Left renal cortex interstitium (tissue), 4 donors: ENCODE data around the gene STOX2. TPM values are rescaled to one million over a fixed set of nuclear protein-coding genes. Genes with fewer than 3 reads are reported as not detected.

Experiments used
- DNase-seq, 4 donors: peaks; one replicate each; pipeline ENCODE4 v3.0.0-alpha.2; 2013; ENCODE audit warnings: low read depth in 4 of 4, low spot score in 2 of 4, missing footprints in 1 of 4
- polyA plus RNA-seq, 4 donors: library from polyadenylated mRNA; unstranded; fragments of 120-200 nt; gene quantifications; one replicate each; pipeline ENCODE4 v1.2.1, GENCODE V29; 2013; ENCODE audit not compliant: insufficient read length in 4 of 4

Gene STOX2
- polyA plus RNA-seq, 4 donors = 8.8 to 12.8 (median 10.4) TPM

GRCh38 chr4:183887351-183887750 lies 17.8 kb upstream of the STOX2 start:
- no peak for DNase-seq

- DNase-seq = no peak
These were observed 16.5 kb upstream of the STOX2 start for GRCh38 chr4:183888564-183888963.

GRCh38 chr4:183889190-183889589 lies 15.9 kb upstream of the STOX2 start:
- no peak for DNase-seq

GRCh38 chr4:183897193-183897592 lies 7.9 kb upstream of the STOX2 start:
- no peak for DNase-seq

- DNase-seq = no peak
These were observed 6.7 kb upstream of the STOX2 start for GRCh38 chr4:183898456-183898855.

GRCh38 chr4:183903021-183903760 lies 1.9 kb upstream of the STOX2 start:
- no peak for DNase-seq

- peak in 1 of 4 donors; percentile 42 for DNase-seq
These were observed 734 bp downstream of the STOX2 start for GRCh38 chr4:183905593-183906488.

GRCh38 chr4:183906489-183906738 lies 1.3 kb downstream of the STOX2 start:
- no peak for DNase-seq

GRCh38 chr4:183906739-183907651 lies 1.9 kb downstream of the STOX2 start:
- no peak for DNase-seq

- DNase-seq = no peak
These were observed 3.0 kb downstream of the STOX2 start for GRCh38 chr4:183907871-183908683.

- no peak for DNase-seq
These were observed 4.1 kb downstream of the STOX2 start for GRCh38 chr4:183909187-183909586.

GRCh38 chr4:183909801-183910200 lies 4.7 kb downstream of the STOX2 start:
- no peak for DNase-seq

GRCh38 chr4:183912585-183912984 lies 7.5 kb downstream of the STOX2 start:
- no peak for DNase-seq

GRCh38 chr4:183915976-183916375 lies 10.9 kb downstream of the STOX2 start:
- no peak for DNase-seq

GRCh38 chr4:183918696-183919095 lies 13.6 kb downstream of the STOX2 start:
- DNase-seq = no peak

GRCh38 chr4:183919141-183919540 lies 14.0 kb downstream of the STOX2 start:
- DNase-seq = no peak

GRCh38 chr4:183920512-183920911 lies 15.4 kb downstream of the STOX2 start:
- no peak for DNase-seq

GRCh38 chr4:183921335-183921734 lies 16.2 kb downstream of the STOX2 start:
- no peak for DNase-seq

GRCh38 chr4:183924362-183925044 lies 19.4 kb downstream of the STOX2 start:
- no peak for DNase-seq

- DNase-seq = no peak
These were observed 21.8 kb downstream of the STOX2 start for GRCh38 chr4:183926950-183927349.
